ENCODE results near the gene CNNM4.

CNNM4 gene

DNA sequence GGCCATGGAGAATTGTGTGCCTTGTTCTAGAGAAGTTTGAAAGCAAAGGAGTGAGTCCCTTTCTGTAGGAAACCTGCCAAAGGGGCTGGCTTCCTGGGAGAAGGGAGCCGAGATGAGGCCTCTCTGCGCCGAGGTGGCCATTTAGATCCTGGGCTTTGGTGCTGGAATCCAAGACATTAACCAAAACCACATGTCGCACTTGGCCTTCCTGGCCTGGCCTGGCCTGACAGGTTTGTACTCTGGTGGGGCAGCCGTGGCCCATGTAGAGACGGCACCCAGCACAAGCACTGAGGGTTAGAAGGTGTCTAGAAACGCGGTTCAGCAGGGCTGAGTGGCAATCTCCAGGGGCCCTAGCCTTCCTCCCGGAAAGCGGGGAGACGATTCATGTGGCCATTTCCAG is 62.5 kb downstream of the CNNM4 start (continued):
- no peak for TF ChIP-seq PRDM2 (tag by site-specific recombination; IDR thresholded peaks at IDR 0.05; ENCODE audit: borderline replicate concordance)

GRCh38 chr2:96824079-96824870 is 63.6 kb downstream of the CNNM4 start:
- TF ChIP-seq ZNF169 (tag by site-specific recombination; IDR thresholded peaks at IDR 0.05) (no peak), ZNF670 (tag by site-specific recombination; IDR thresholded peaks at IDR 0.05; ENCODE audit: low read depth) (no peak), ZNF629 (tag by site-specific recombination; IDR thresholded peaks at IDR 0.05) (no peak), ZSCAN30 (tag by site-specific recombination; IDR thresholded peaks at IDR 0.05) (no peak), ZNF600 (tag by site-specific recombination; IDR thresholded peaks at IDR 0.05) (no peak), ZNF529 (tag by site-specific recombination; IDR thresholded peaks at IDR 0.05; ENCODE audit: insufficient replicate concordance) (no peak), ZNF777 (tag by site-specific recombination; IDR thresholded peaks at IDR 0.05; ENCODE audit: borderline replicate concordance) (no peak), ZBTB20 (tag by site-specific recombination; IDR thresholded peaks at IDR 0.05) (no peak), ZNF521 (tag by site-specific recombination; IDR thresholded peaks at IDR 0.05) (no peak), ZNF19 (tag by site-specific recombination; IDR thresholded peaks at IDR 0.05; ENCODE audit: low read depth) (no peak), ZNF324 (tag by site-specific recombination; IDR thresholded peaks at IDR 0.05) (no peak), ZNF704 (tag by site-specific recombination; IDR thresholded peaks at IDR 0.05) (no peak), ZNF76 (tag by site-specific recombination; IDR thresholded peaks at IDR 0.05; ENCODE audit: borderline replicate concordance, low read depth) (no peak)
- TF ChIP-seq, protein P1, sequence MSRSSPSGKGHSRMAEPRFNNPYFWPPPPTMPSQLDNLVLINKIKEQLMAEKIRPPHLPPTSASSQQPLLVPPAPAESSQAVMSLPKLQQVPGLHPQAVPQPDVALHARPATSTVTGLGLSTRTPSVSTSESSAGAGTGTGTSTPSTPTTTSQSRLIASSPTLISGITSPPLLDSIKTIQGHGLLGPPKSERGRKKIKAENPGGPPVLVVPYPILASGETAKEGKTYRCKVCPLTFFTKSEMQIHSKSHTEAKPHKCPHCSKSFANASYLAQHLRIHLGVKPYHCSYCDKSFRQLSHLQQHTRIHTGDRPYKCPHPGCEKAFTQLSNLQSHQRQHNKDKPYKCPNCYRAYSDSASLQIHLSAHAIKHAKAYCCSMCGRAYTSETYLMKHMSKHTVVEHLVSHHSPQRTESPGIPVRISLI (tag by site-specific recombination; IDR thresholded peaks at IDR 0.05): no peak
- Histone ChIP-seq H3K36me3 (ENCODE audit: control insufficient read depth in 2 of 2, insufficient read depth in 1 of 2, low read length in 2 of 2) (peaks cover 16 to 74% of the 10 kb centered on the region in 2 experiments), H3K9me3 (ENCODE audit: control insufficient read depth, insufficient read depth, low read depth, low read length) (no peaks in the 10 kb centered on the region), H3K27ac (ENCODE audit: extremely low read depth, low read depth, low read length) (no peak overlapping the region), H3K4me3 (ENCODE audit: low read depth, low read length) (no peak overlapping the region), H3K4me1 (ENCODE audit: control insufficient read depth, insufficient read depth, low read length) (peaks cover 7% of the 10 kb centered on the region)
- ChIA-PET POLR2A (interaction anchor here (1.0 to 1.1 kb wide), 2 partner anchors 9 to 11 kb away, joined by 3 to 6 read pairs; no protein-coding TSS in a partner anchor), CTCF (interaction anchor here (1.3 kb wide), 2 partner anchors 34 to 61 kb away, joined by 4 read pairs; partner anchors contain the start of gene ANKRD39)
